ENCODE measurements around the gene ACKR4.

- TF ChIP-seq POLR2A (IDR thresholded peaks at IDR 0.05; ENCODE audit: low read length) = no peak
- TF ChIP-seq GATA1 (IDR thresholded peaks at IDR 0.05; ENCODE audit: low read depth, low read length) = no peak
Observed at GRCh38 chr3:132645058-132645457, 48.0 kb downstream of the ACKR4 start.
